DOHH2 (cell line): ENCODE measurements around the gene TNIP3.

Experiments used
- EZH2phosphoT487 ChIP-seq: fragments of 200-600 bp; sonication (generic); IDR thresholded peaks from 2 replicates; pipeline ENCODE4 v1.6.1; 2017; ENCODE audit warnings: borderline replicate concordance, mild to moderate bottlenecking, antibody characterized with exemption, low read length, moderate library complexity, mixed read lengths
- TF ChIP-seq, protein P1 (sequence below): fragments of 200-600 bp; sonication (generic); IDR thresholded peaks from one replicate; pipeline ENCODE4 v1.5.1; 2014; ENCODE audit warnings: antibody characterized with exemption, mild to moderate bottlenecking, low read depth, low read length; ENCODE audit not compliant: poor library complexity, severe bottlenecking

DNA sequence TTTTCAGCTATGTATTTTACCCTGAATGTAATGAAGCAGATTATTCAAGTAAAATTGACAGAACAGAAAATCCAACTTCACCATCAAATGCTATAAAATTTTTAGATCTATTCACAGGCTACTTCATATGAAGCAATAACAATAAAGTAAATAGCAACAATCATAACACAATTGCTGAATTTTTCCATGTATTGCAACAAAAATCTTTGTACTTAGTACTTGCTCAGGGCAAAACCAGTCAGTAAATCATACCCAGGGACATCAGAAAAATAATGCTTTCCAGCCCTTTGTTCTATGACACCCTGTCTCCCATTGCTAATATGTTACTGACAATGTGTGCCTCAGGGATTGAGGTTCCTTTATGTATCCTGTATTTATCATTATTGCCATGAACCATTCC is 15.5 kb downstream of the TNIP3 start:
- TF ChIP-seq, protein P1, sequence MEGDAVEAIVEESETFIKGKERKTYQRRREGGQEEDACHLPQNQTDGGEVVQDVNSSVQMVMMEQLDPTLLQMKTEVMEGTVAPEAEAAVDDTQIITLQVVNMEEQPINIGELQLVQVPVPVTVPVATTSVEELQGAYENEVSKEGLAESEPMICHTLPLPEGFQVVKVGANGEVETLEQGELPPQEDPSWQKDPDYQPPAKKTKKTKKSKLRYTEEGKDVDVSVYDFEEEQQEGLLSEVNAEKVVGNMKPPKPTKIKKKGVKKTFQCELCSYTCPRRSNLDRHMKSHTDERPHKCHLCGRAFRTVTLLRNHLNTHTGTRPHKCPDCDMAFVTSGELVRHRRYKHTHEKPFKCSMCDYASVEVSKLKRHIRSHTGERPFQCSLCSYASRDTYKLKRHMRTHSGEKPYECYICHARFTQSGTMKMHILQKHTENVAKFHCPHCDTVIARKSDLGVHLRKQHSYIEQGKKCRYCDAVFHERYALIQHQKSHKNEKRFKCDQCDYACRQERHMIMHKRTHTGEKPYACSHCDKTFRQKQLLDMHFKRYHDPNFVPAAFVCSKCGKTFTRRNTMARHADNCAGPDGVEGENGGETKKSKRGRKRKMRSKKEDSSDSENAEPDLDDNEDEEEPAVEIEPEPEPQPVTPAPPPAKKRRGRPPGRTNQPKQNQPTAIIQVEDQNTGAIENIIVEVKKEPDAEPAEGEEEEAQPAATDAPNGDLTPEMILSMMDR = no peak
- no peak for TF ChIP-seq EZH2phosphoT487
